Bronchial epithelial cell (primary cell): ENCODE data around the gene CNST. TPM values are rescaled to one million over a fixed set of nuclear protein-coding genes. Genes with fewer than 3 reads are reported as not detected.
"Not testable (repeated sequence)": the region's sequence is repeated elsewhere in the genome, so short reads cannot be mapped to it uniquely, and the experiment has no call there.

Source experiments
- DNase-seq: peaks from one replicate; pipeline ENCODE4 v3.0.0-alpha.2; 2010; ENCODE audit warnings: low read depth
- FAIRE-seq: peaks from 2 replicates; lab custom pipeline; 2011; peaks lifted over from hg19 to GRCh38; lab: Jason Lieb, UNC
- H3K27me3 ChIP-seq: 2 replicates; pipeline ENCODE4 v1.5.1; 2011; ENCODE audit warnings: low read length; ENCODE audit not compliant: control insufficient read depth, insufficient read depth
- H3K36me3 ChIP-seq: 2 replicates; pipeline ENCODE4 v1.5.1; 2011; ENCODE audit warnings: low read length; ENCODE audit not compliant: control insufficient read depth, insufficient read depth
- H3K4me3 ChIP-seq: 2 replicates; pipeline ENCODE4 v1.5.1; 2011; ENCODE audit warnings: mild to moderate bottlenecking, low read depth, low read length, control low read depth
- CTCF ChIP-seq: IDR thresholded peaks from 2 replicates; pipeline ENCODE4 v1.5.1; 2011; ENCODE audit warnings: mild to moderate bottlenecking, moderate library complexity, low read length, control low read depth, inconsistent platforms; ENCODE audit not compliant: insufficient read depth, severe bottlenecking
- total RNA-seq: library from RNA; depleted of rRNA; stranded (reverse); fragments of >200 nt; gene quantifications from 2 replicates; pipeline ENCODE4 v1.2.1, GENCODE V29; 2014

CNST gene
- total RNA-seq, 1 donor from 2014 or later: 10.3 TPM

- no peaks in the 10 kb centered on the region for H3K27me3 ChIP-seq
- DNase-seq: peak; percentile 72
- TF ChIP-seq CTCF: no peak
- H3K4me3 ChIP-seq: no peak overlapping the region
- no peaks in the 10 kb centered on the region for H3K36me3 ChIP-seq
- no peak for FAIRE-seq
These were observed 139.1 kb downstream of the CNST start for GRCh38 chr1:246705368-246705767.

GRCh38 chr1:246708166-246708565, 141.9 kb downstream of the CNST start:
- H3K36me3 ChIP-seq: no peaks in the 10 kb centered on the region
- no peak for DNase-seq
- H3K4me3 ChIP-seq: no peak overlapping the region
- no peaks in the 10 kb centered on the region for H3K27me3 ChIP-seq
- FAIRE-seq: no peak
- no peak for TF ChIP-seq CTCF

- TF ChIP-seq CTCF: no peak
- DNase-seq (no peak), FAIRE-seq (no peak)
- H3K36me3 ChIP-seq: no peaks in the 10 kb centered on the region
- no peak overlapping the region for H3K4me3 ChIP-seq
- H3K27me3 ChIP-seq: no peaks in the 10 kb centered on the region
These were observed 142.9 kb downstream of the CNST start for GRCh38 chr1:246709196-246709595.

- Histone ChIP-seq H3K36me3 (no peaks in the 10 kb centered on the region), H3K4me3 (no peak overlapping the region), H3K27me3 (no peaks in the 10 kb centered on the region)
- no peak for TF ChIP-seq CTCF
- DNase-seq (no peak), FAIRE-seq (no peak)
These were observed 143.6 kb downstream of the CNST start for GRCh38 chr1:246709835-246710234.

GRCh38 chr1:246711548-246712003, 145.3 kb downstream of the CNST start:
- no peak overlapping the region for H3K4me3 ChIP-seq
- DNase-seq: no peak
- no peak for TF ChIP-seq CTCF
- H3K36me3 ChIP-seq: no peaks in the 10 kb centered on the region
- no peaks in the 10 kb centered on the region for H3K27me3 ChIP-seq
- no peak for FAIRE-seq

GRCh38 chr1:246712428-246712827, 146.2 kb downstream of the CNST start:
- not testable (repeated sequence) for FAIRE-seq, H3K36me3 ChIP-seq, H3K4me3 ChIP-seq, DNase-seq, H3K27me3 ChIP-seq

Other genes with a start within 250 kb of the CNST start
- gene SMYD3, start 59.2 kb upstream of the CNST start, total RNA-seq: 6.8 and 17.4 TPM in 2 replicates
- gene TFB2M, start 195 bp upstream of the CNST start, total RNA-seq: 12.3 and 16.8 TPM in 2 replicates
- 3.7 and 4.9 TPM in 2 replicates for gene SCCPDH, start 158.0 kb downstream of the CNST start, total RNA-seq